WI38 (cell line): ENCODE data around the gene MEX3B.

Source experiments
- H3K4me3 ChIP-seq: 2 replicates; pipeline ENCODE4 v1.5.1; 2011; ENCODE audit warnings: low read depth, mild to moderate bottlenecking, control low read depth, low read length
- TF ChIP-seq, protein P1 (sequence below): IDR thresholded peaks from 2 replicates; pipeline ENCODE4 v1.5.1; 2012; ENCODE audit warnings: low read depth, mild to moderate bottlenecking, control low read depth, low read length

Gene MEX3B

DNA sequence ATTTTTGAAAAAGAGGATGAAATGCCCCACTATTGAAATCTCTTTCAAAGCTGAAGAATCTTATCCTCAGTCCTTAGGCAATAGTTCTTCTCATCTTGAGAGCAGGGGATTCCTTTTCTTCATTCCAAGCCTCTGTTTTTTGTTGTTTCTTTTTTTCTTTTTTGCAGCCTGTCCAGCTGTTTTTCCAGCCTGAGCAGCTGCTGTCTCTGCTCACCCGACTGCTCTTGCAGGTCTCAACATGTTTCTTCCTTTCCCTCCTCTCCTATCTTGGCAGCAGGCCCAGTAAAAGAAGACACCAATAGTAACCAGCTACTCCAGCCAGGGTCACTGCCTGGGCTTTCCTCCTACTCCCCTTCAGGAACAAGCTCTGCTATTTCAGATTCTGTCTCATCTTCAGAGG lies 23.8 kb downstream of the MEX3B start:
- no peak overlapping the region for H3K4me3 ChIP-seq
- TF ChIP-seq, protein P1, sequence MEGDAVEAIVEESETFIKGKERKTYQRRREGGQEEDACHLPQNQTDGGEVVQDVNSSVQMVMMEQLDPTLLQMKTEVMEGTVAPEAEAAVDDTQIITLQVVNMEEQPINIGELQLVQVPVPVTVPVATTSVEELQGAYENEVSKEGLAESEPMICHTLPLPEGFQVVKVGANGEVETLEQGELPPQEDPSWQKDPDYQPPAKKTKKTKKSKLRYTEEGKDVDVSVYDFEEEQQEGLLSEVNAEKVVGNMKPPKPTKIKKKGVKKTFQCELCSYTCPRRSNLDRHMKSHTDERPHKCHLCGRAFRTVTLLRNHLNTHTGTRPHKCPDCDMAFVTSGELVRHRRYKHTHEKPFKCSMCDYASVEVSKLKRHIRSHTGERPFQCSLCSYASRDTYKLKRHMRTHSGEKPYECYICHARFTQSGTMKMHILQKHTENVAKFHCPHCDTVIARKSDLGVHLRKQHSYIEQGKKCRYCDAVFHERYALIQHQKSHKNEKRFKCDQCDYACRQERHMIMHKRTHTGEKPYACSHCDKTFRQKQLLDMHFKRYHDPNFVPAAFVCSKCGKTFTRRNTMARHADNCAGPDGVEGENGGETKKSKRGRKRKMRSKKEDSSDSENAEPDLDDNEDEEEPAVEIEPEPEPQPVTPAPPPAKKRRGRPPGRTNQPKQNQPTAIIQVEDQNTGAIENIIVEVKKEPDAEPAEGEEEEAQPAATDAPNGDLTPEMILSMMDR: no peak

DNA sequence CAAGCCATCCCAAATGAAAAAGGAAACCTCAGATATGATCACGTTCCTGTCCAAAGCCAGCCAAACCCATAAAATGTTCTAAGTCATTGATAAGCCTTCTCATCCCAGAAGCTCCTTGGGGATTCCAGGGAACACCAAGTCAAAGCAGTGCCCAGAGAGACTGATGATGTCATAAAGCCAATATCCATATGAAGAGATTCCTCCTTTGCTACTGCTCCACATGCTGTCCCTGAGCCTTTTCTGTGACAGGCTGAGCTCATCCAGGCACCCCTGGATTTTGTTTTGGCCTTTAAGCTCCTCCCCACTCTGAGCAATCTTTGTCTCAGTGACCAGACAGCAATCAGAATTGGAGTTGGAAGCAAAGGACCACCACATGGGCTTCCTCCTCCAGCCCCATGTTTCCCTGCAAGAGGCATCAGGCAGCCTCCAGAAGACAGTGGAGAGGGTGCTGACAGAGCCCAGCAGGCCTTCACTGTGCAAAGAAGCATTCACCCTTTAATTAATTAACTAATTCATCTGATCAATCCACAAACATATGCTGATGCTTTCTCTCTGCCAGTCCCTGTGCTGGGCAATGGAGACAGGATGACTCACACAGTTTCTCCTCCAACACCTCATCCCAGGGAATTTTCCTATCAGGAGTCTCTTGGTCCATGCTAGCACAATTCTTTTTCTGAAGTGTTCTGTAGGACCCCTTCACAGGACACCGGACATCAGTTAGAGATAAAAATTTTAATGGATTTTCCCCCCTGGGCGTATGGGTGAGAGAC lies 25.0 kb downstream of the MEX3B start:
- no peak overlapping the region for H3K4me3 ChIP-seq
- TF ChIP-seq, protein P1: no peak

GRCh38 chr15:82018201-82018600 lies 27.6 kb downstream of the MEX3B start:
- H3K4me3 ChIP-seq: no peak overlapping the region
- TF ChIP-seq, protein P1: no peak

GRCh38 chr15:82017656-82018055 lies 28.2 kb downstream of the MEX3B start:
- H3K4me3 ChIP-seq: no peak overlapping the region
- TF ChIP-seq, protein P1: no peak

DNA sequence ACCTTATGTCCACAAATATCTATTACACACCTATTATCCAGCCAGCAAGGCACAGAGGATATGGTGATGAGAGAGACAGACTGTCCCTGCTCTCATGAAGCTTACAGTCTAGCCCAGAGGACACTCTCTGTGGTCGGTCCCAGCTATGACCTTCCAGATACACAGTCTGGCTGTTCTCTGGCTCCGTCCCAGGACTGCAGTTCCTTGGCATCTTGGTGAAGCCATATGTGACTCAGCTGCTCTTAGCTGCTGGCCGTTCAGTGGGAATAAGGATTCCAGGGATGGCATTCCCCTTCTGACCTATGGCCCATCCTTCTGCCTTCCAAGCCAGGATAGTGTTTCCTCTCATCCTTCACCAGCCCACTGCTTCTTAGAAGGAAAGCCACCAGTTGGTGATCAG lies 30.8 kb downstream of the MEX3B start:
- no peak overlapping the region for H3K4me3 ChIP-seq
- TF ChIP-seq, protein P1: no peak

DNA sequence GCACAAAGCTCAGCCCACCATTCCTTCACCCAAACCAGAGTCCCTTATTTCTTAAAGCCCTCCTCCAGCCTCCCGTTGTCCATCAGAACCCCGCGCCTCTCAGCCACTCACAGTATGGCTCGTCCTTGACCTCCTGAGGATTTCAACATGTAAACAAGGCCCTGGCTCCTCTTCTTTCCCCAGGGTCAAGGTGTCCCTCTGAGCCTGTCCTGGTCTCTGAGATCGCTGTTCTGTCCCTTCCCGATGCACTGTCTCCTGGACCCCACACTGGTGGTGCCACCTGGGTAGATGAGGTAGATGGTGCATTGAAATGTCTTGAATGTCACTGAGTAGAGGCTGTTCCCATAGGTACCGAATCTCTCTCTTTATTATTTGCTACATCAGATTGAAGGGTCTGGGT lies 32.9 kb downstream of the MEX3B start:
- TF ChIP-seq, protein P1: no peak
- H3K4me3 ChIP-seq: no peak overlapping the region

- TF ChIP-seq, protein P1: no peak
- no peak overlapping the region for H3K4me3 ChIP-seq
These were observed 40.6 kb downstream of the MEX3B start for GRCh38 chr15:82005239-82005638.
